Tibial artery (tissue), 4 donors: Measurements from ENCODE around the gene RBBP8.

Source experiments
- DNase-seq, 2 donors: peaks; one replicate each; pipeline ENCODE4 v3.0.0-alpha.2; 2019
- H3K27ac ChIP-seq, 2 donors: fragments of 200-600 bp; sonication (generic) in 1 of 2; 1 replicate in 1 of 2; 2 replicates in 1 of 2; pipeline ENCODE4 v1.5.1; 2018 to 2019; ENCODE audit warnings: mild to moderate bottlenecking in 1 of 2
- H3K27me3 ChIP-seq, 2 donors: fragments of 200-600 bp; sonication (generic) in 1 of 2; one replicate each; pipeline versions ENCODE4 v1.5.1 to v1.6.0; 2016 to 2019
- H3K36me3 ChIP-seq, 3 donors: fragments of 200-600 bp; sonication (generic) in 2 of 3; one replicate each; pipeline ENCODE4 v1.5.1; 2016 to 2019; ENCODE audit warnings: mild to moderate bottlenecking in 2 of 3
- H3K4me1 ChIP-seq, 4 donors: fragments of 200-600 bp; sonication (generic) in 2 of 4; 1 replicate in 3 of 4; 2 replicates in 1 of 4; pipeline ENCODE4 v1.5.1; 2016 to 2019
- H3K4me3 ChIP-seq, 2 donors: fragments of 200-600 bp; sonication (generic) in 1 of 2; 1 replicate in 1 of 2; 2 replicates in 1 of 2; pipeline ENCODE4 v1.5.1; 2018 to 2019; ENCODE audit warnings: mild to moderate bottlenecking in 2 of 2
- H3K9me3 ChIP-seq, 3 donors: fragments of 200-600 bp; sonication (generic) in 1 of 3; one replicate each; pipeline ENCODE4 v1.5.1; 2016 to 2019
- CTCF ChIP-seq, 2 experiments: fragments of 200-600 bp in 1 of 2; fragments of 450-650 bp in 1 of 2; IDR thresholded peaks; one replicate each; pipeline ENCODE4 v1.5.1; 2017 to 2019; ENCODE audit warnings: antibody characterized with exemption in 2 of 2, mild to moderate bottlenecking in 1 of 2, moderate library complexity in 1 of 2
- intact Hi-C: fragments of 100-400 bp; cut with DNase I; formaldehyde crosslinking; loops from one replicate; pipeline ENCODE4 v1.15.0; 2023; ENCODE audit warnings: low total_unique reads

Gene RBBP8

GRCh38 chr18:22912149-22912548 lies 21.0 kb upstream of the RBBP8 start:
- Histone ChIP-seq H3K27me3 (no peaks in the 10 kb centered on the region), H3K27ac (no peak overlapping the region), H3K9me3 (no peaks in the 10 kb centered on the region), H3K36me3 (no peaks in the 10 kb centered on the region), H3K4me1 (no peaks in the 10 kb centered on the region), H3K4me3 (no peak overlapping the region)
- TF ChIP-seq CTCF (IDR thresholded peaks at IDR 0.05) = no peak
- DNase-seq = no peak
- intact Hi-C loops = no loop called here

GRCh38 chr18:22912835-22913234 lies 20.3 kb upstream of the RBBP8 start:
- DNase-seq = no peak
- Histone ChIP-seq H3K9me3 (no peaks in the 10 kb centered on the region), H3K4me1 (no peaks in the 10 kb centered on the region), H3K27me3 (no peaks in the 10 kb centered on the region), H3K36me3 (no peaks in the 10 kb centered on the region), H3K27ac (no peak overlapping the region), H3K4me3 (no peak overlapping the region)
- TF ChIP-seq CTCF (IDR thresholded peaks at IDR 0.05) = no peak
- intact Hi-C loops = no loop called here

- Histone ChIP-seq H3K27me3 (no peaks in the 10 kb centered on the region), H3K27ac (no peak overlapping the region), H3K36me3 (no peaks in the 10 kb centered on the region), H3K4me3 (no peak overlapping the region), H3K4me1 (no peaks in the 10 kb centered on the region), H3K9me3 (no peaks in the 10 kb centered on the region)
- no peak for DNase-seq
- no peak for TF ChIP-seq CTCF (IDR thresholded peaks at IDR 0.05)
- intact Hi-C loops = no loop called here
Observed at GRCh38 chr18:22913861-22914260, 19.3 kb upstream of the RBBP8 start.

- intact Hi-C loops = no loop called here
- Histone ChIP-seq H3K4me1 (no peaks in the 10 kb centered on the region), H3K9me3 (no peaks in the 10 kb centered on the region), H3K36me3 (no peaks in the 10 kb centered on the region), H3K27ac (no peak overlapping the region), H3K4me3 (no peak overlapping the region), H3K27me3 (no peaks in the 10 kb centered on the region)
- DNase-seq = no peak
- no peak for TF ChIP-seq CTCF (IDR thresholded peaks at IDR 0.05)
Observed at GRCh38 chr18:22914633-22915032, 18.5 kb upstream of the RBBP8 start.

GRCh38 chr18:22915337-22915736 lies 17.8 kb upstream of the RBBP8 start:
- H3K27ac ChIP-seq = no peak overlapping the region
- no peak for DNase-seq

More at GRCh38 chr18:22915337-22915736, 17.8 kb upstream of the RBBP8 start:
- H3K36me3 ChIP-seq = no peaks in the 10 kb centered on the region
- no peaks in the 10 kb centered on the region for H3K27me3 ChIP-seq
- no peaks in the 10 kb centered on the region for H3K9me3 ChIP-seq
- no peak for TF ChIP-seq CTCF (IDR thresholded peaks at IDR 0.05)
- intact Hi-C loops = no loop called here
- H3K4me1 ChIP-seq = no peaks in the 10 kb centered on the region
- H3K4me3 ChIP-seq = no peak overlapping the region
